Neural progenitor cell (in vitro differentiated cells): ENCODE measurements around the gene NCS1. TPM values are rescaled to one million over a fixed set of nuclear protein-coding genes. Genes with fewer than 3 reads are reported as not detected.

Source experiments
- DNase-seq: peaks from one replicate; pipeline ENCODE4 v3.0.0-alpha.2; 2016; ENCODE audit warnings: low spot score
- H2AFZ ChIP-seq: fragments of 200-600 bp; sonication (generic); replicated peaks from 2 replicates; pipeline ENCODE4 v1.6.1; 2016; ENCODE audit warnings: antibody characterized with exemption
- H3F3A ChIP-seq: fragments of 200-600 bp; sonication (generic); 2 replicates; pipeline ENCODE4 v1.6.1; 2016; ENCODE audit warnings: antibody characterized with exemption, low read depth
- H3K27ac ChIP-seq: fragments of 200-600 bp; sonication (generic); 2 replicates; pipeline ENCODE4 v1.5.1; 2016; ENCODE audit warnings: mild to moderate bottlenecking
- H3K27me3 ChIP-seq: fragments of 200-600 bp; sonication (generic); 2 replicates; pipeline ENCODE4 v1.6.1; 2016; ENCODE audit warnings: mild to moderate bottlenecking, moderate library complexity
- H3K36me3 ChIP-seq: fragments of 200-600 bp; sonication (generic); 2 replicates; pipeline ENCODE4 v1.5.1; 2016
- H3K4me1 ChIP-seq: fragments of 200-600 bp; sonication (generic); 2 replicates; pipeline ENCODE4 v1.6.1; 2016; ENCODE audit warnings: mixed run types
- H3K4me2 ChIP-seq: fragments of 200-600 bp; sonication (generic); 2 replicates; pipeline ENCODE4 v1.6.1; 2016
- H3K4me3 ChIP-seq: fragments of 200-600 bp; sonication (generic); 2 replicates; pipeline ENCODE4 v1.5.1; 2016
- H3K79me2 ChIP-seq: fragments of 200-600 bp; sonication (generic); 2 replicates; pipeline ENCODE4 v1.6.1; 2016; ENCODE audit warnings: low read depth
- H3K9ac ChIP-seq: fragments of 200-600 bp; sonication (generic); 2 replicates; pipeline ENCODE4 v1.6.1; 2016
- H3K9me3 ChIP-seq: fragments of 200-600 bp; sonication (generic); 2 replicates; pipeline ENCODE4 v1.5.1; 2016; ENCODE audit warnings: low read depth
- H4K20me1 ChIP-seq: fragments of 200-600 bp; sonication (generic); 2 replicates; pipeline ENCODE4 v1.6.1; 2016; ENCODE audit warnings: low read depth
- H3K27ac Mint-ChIP-seq: 3 replicates; pipeline ENCODE4 v1.8.0; 2021; ENCODE audit warnings: mixed read lengths
- H3K27me3 Mint-ChIP-seq: 2 replicates; pipeline ENCODE4 v1.8.0; 2022; ENCODE audit warnings: low read depth, mild to moderate bottlenecking, inconsistent platforms, moderate library complexity, mixed read lengths; ENCODE audit not compliant: insufficient read depth
- H3K36me3 Mint-ChIP-seq: 3 replicates; pipeline ENCODE4 v1.8.0; 2021; ENCODE audit warnings: mixed read lengths
- H3K4me1 Mint-ChIP-seq: 3 replicates; pipeline ENCODE4 v1.8.0; 2021; ENCODE audit warnings: mixed read lengths
- H3K4me3 Mint-ChIP-seq: 3 replicates; pipeline ENCODE4 v1.8.0; 2021; ENCODE audit warnings: mild to moderate bottlenecking, moderate library complexity, mixed read lengths
- H3K9me3 Mint-ChIP-seq: 3 replicates; pipeline ENCODE4 v1.8.0; 2020; ENCODE audit warnings: mixed read lengths
- EZH2 ChIP-seq: fragments of 200-600 bp; sonication (generic); IDR thresholded peaks from 2 replicates; pipeline ENCODE4 v1.6.1; 2017; ENCODE audit warnings: antibody characterized with exemption, mild to moderate bottlenecking, moderate library complexity
- EZH2phosphoT487 ChIP-seq: fragments of 200-600 bp; sonication (generic); IDR thresholded peaks from 2 replicates; pipeline ENCODE4 v1.6.1; 2017; ENCODE audit warnings: antibody characterized with exemption
- total RNA-seq: library from RNA; depleted of rRNA; stranded (reverse); fragments of >200 nt; gene quantifications from 2 replicates; pipeline ENCODE4 v1.2.3, GENCODE V29; 2015; ENCODE audit warnings: low replicate concordance
- TF ChIP-seq, protein P1 (sequence below): fragments of 200-600 bp; sonication (generic); IDR thresholded peaks from 2 replicates; pipeline ENCODE4 v1.5.1; 2017; ENCODE audit warnings: antibody characterized with exemption, mild to moderate bottlenecking

Gene NCS1
- total RNA-seq, 1 donor from 2014 or later: 16.0 TPM

DNA sequence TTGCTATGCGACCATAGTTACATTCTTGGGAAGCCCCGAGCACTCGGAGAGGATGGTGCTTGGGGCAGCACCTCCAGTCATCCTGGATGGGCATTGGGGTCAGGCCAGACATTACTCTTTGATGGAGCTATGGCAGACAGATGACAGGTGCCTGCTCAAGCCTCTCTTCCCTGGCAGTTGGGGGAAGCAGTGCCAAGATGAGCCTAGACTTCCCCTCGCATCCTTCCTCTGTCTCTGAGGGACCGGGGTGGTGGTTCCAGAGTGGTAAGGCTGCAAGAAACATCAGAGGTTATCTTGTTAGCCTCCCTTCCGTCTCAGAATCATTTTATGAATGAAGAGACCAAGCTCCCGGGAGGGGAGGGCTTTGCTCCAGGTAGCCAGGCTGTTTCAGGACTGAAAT is 90.6 kb downstream of the NCS1 start:
- no peak overlapping the region for H3K27ac Mint-ChIP-seq
- H3K36me3 ChIP-seq: no peaks in the 10 kb centered on the region
- no peak overlapping the region for H3K4me2 ChIP-seq
- H3K4me1 ChIP-seq: peaks cover 16% of the 10 kb centered on the region
- TF ChIP-seq EZH2: no peak
- TF ChIP-seq, protein P1, sequence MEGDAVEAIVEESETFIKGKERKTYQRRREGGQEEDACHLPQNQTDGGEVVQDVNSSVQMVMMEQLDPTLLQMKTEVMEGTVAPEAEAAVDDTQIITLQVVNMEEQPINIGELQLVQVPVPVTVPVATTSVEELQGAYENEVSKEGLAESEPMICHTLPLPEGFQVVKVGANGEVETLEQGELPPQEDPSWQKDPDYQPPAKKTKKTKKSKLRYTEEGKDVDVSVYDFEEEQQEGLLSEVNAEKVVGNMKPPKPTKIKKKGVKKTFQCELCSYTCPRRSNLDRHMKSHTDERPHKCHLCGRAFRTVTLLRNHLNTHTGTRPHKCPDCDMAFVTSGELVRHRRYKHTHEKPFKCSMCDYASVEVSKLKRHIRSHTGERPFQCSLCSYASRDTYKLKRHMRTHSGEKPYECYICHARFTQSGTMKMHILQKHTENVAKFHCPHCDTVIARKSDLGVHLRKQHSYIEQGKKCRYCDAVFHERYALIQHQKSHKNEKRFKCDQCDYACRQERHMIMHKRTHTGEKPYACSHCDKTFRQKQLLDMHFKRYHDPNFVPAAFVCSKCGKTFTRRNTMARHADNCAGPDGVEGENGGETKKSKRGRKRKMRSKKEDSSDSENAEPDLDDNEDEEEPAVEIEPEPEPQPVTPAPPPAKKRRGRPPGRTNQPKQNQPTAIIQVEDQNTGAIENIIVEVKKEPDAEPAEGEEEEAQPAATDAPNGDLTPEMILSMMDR: no peak
- no peak for TF ChIP-seq EZH2phosphoT487
- H3K27ac ChIP-seq: no peak overlapping the region
- no peak for DNase-seq
- H3K4me3 ChIP-seq: no peak overlapping the region
- H3F3A ChIP-seq: peaks cover 16% of the 10 kb centered on the region
- H4K20me1 ChIP-seq: no peaks in the 10 kb centered on the region
- no peaks in the 10 kb centered on the region for H3K36me3 Mint-ChIP-seq
- no peak overlapping the region for H3K4me3 Mint-ChIP-seq
- no peaks in the 10 kb centered on the region for H3K79me2 ChIP-seq
- H3K9ac ChIP-seq: no peak overlapping the region
- H3K9me3 Mint-ChIP-seq: no peaks in the 10 kb centered on the region
- H3K9me3 ChIP-seq: no peaks in the 10 kb centered on the region
- H3K27me3 ChIP-seq: peaks cover 41% of the 10 kb centered on the region
- H2AFZ ChIP-seq: no peak overlapping the region
- H3K27me3 Mint-ChIP-seq: peaks cover 54% of the 10 kb centered on the region
- peaks cover 4% of the 10 kb centered on the region for H3K4me1 Mint-ChIP-seq

DNA sequence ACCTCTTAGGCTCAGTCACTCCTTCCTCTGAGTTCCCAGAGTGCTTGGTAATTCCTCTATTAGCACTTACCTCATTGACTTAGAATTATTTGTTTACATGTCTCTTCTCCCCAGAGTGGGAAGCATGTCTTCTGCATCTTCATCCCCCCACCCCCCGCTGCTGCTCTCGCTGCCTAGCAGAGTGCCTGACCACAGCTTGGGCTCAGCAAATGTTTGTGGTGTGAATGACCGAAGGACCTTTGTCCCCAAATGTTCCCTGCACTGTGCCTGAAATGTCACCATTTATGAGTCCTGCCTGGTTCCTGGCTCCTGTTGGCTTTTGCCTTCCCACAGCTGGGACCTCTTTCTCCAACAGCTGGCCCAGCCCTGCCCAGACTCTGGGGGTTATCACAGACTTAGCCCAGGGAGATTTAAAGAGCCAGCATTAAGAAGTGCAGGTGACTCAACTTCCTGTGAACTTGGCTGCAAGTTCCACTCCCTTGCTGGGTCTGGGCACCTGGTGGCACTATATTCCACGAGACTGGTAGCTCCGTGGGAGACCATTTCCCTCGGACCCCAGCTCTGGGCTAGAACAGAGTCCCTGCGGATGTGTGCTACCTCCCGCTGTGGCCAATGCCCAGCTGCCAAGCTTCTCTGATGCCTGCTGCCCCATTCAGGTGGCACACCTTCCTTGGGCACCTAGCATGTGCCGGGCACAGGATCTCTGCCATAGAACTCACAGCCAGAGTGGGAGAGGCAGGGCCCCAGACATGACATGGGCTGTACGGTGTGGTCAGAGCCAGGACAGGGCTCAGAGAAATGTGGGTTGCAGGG is 91.6 kb downstream of the NCS1 start:
- no peaks in the 10 kb centered on the region for H4K20me1 ChIP-seq
- H2AFZ ChIP-seq: no peak overlapping the region
- H3K27ac ChIP-seq: no peak overlapping the region
- no peak for DNase-seq
- no peak overlapping the region for H3K4me3 ChIP-seq
- peaks cover 11% of the 10 kb centered on the region for H3K4me1 Mint-ChIP-seq
- peaks cover 57% of the 10 kb centered on the region for H3K27me3 Mint-ChIP-seq
- H3K27ac Mint-ChIP-seq: no peak overlapping the region
- peaks cover 18% of the 10 kb centered on the region for H3K4me1 ChIP-seq
- peaks cover 46% of the 10 kb centered on the region for H3K27me3 ChIP-seq
- no peaks in the 10 kb centered on the region for H3K36me3 Mint-ChIP-seq
- no peaks in the 10 kb centered on the region for H3K9me3 ChIP-seq
- peak overlapping the region; percentile 28 for H3K4me3 Mint-ChIP-seq
- H3K36me3 ChIP-seq: no peaks in the 10 kb centered on the region
- H3K9me3 Mint-ChIP-seq: no peaks in the 10 kb centered on the region
- TF ChIP-seq EZH2phosphoT487: no peak
- TF ChIP-seq EZH2: no peak
- TF ChIP-seq, protein P1: no peak
- H3K4me2 ChIP-seq: no peak overlapping the region
- H3K79me2 ChIP-seq: no peaks in the 10 kb centered on the region
- no peak overlapping the region for H3K9ac ChIP-seq
- H3F3A ChIP-seq: peaks cover 26% of the 10 kb centered on the region

DNA sequence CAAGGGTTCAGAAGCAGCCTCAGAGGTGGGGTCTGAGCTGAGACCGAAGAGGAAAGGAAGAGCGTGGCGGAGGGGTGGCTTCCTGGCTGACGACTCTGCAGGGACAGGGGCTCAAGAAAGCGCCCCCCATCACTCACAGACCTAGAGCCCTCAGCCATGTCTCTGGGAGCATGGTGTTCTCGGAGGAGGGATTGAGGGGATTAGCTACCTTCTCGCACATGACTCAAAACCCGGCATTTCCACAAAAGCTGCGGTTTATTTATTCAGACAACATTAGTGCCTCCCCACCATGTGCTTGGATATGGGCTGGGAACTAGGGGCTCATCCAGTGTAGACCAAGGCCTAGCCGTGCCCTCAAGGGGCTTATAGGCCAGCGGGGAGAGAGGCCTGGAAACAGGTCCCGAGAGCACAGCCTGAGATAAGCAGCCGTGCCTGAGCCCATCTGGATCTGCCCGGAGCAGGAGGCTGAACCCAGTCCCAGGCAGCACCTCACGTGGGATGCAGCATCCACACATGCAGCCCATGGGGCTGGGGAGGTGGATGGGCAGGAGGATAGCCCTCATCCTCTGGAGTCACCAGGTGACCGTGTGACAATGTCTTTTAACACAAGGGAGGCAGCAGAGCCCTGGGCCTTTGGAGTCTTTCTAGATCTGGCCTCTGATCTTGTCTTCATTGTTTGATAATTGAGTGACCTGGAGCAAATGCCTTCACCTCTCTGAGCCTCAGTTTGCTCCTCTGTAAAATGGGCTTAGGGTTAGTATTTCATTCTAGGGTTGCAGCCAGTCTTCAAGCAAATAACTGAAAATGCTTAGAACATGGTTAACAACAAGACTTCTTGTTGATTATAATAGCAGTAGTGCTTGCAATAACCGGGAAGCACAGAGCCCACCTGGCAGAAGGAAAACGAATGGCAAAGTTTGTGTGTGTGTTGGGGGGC is 92.5 kb downstream of the NCS1 start:
- peaks cover 46% of the 10 kb centered on the region for H3K27me3 ChIP-seq
- H3K27ac Mint-ChIP-seq: no peak overlapping the region
- no peaks in the 10 kb centered on the region for H3K9me3 ChIP-seq
- peaks cover 19% of the 10 kb centered on the region for H3K4me1 ChIP-seq
- no peaks in the 10 kb centered on the region for H3K36me3 ChIP-seq
- peak overlapping the region; percentile 87 for H3K4me2 ChIP-seq
- H3K36me3 Mint-ChIP-seq: no peaks in the 10 kb centered on the region
- no peak overlapping the region for H3K27ac ChIP-seq
- no peaks in the 10 kb centered on the region for H3K79me2 ChIP-seq
- no peaks in the 10 kb centered on the region for H4K20me1 ChIP-seq
- no peak overlapping the region for H2AFZ ChIP-seq
- peaks cover 10% of the 10 kb centered on the region for H3K4me1 Mint-ChIP-seq
- H3K4me3 ChIP-seq: peak overlapping the region; percentile 53
- TF ChIP-seq EZH2phosphoT487 (no peak), EZH2 (no peak)
- TF ChIP-seq, protein P1: no peak
- peaks cover 52% of the 10 kb centered on the region for H3K27me3 Mint-ChIP-seq
- peaks cover 31% of the 10 kb centered on the region for H3F3A ChIP-seq
- H3K4me3 Mint-ChIP-seq: peak overlapping the region; percentile 66
- DNase-seq: no peak
- no peak overlapping the region for H3K9ac ChIP-seq
- H3K9me3 Mint-ChIP-seq: no peaks in the 10 kb centered on the region
